Activated CD8-positive, alpha-beta T cell treated with anti-CD3 and anti-CD28 coated beads, Interleukin-2, amount 10 ng/mL, durations not matched to agents 7 days and 5 days (primary cell): Measurements from ENCODE around the gene NUP214. TPM values are rescaled to one million over a fixed set of nuclear protein-coding genes. Genes with fewer than 3 reads are reported as not detected.

Experiments used
- ATAC-seq: fragments of 150-1000 bp; cut with Tn5 transposase; one replicate; pipeline ENCODE4 v1.10.0; 2021; ENCODE audit warnings: moderate library complexity
- CTCF ChIA-PET: fragments of 350-600 bp; sonication (Branson Sonifier 250); formaldehyde crosslinking; loops from one replicate; lab custom pipeline; 2021; ENCODE audit warnings: antibody characterized with exemption; lab: Charles Lee
- POLR2A ChIA-PET: fragments of 350-600 bp; sonication (Branson Sonifier 250); formaldehyde crosslinking; loops from one replicate; lab custom pipeline; 2021; ENCODE audit warnings: antibody characterized with exemption; lab: Charles Lee
- DNase-seq: peaks from one replicate; pipeline ENCODE4 v3.0.0-alpha.2; 2020
- H3K27ac Mint-ChIP-seq: one replicate; pipeline ENCODE4 v1.8.0; 2021; ENCODE audit warnings: mild to moderate bottlenecking, mixed read lengths
- H3K27me3 Mint-ChIP-seq: one replicate; pipeline ENCODE4 v1.8.0; 2021; ENCODE audit warnings: low read depth, mixed read lengths
- H3K36me3 Mint-ChIP-seq: one replicate; pipeline ENCODE4 v1.8.0; 2021; ENCODE audit warnings: low read depth, mixed read lengths
- H3K4me1 Mint-ChIP-seq: one replicate; pipeline ENCODE4 v1.8.0; 2021; ENCODE audit warnings: low read depth, mixed read lengths
- H3K4me3 Mint-ChIP-seq: one replicate; pipeline ENCODE4 v1.8.0; 2021; ENCODE audit warnings: mild to moderate bottlenecking, mixed read lengths
- H3K9me3 Mint-ChIP-seq: one replicate; pipeline ENCODE4 v1.8.0; 2022; ENCODE audit warnings: mixed read lengths; ENCODE audit not compliant: insufficient read depth
- total RNA-seq, 2 experiments: library from RNA; stranded (reverse); gene quantifications; one replicate each; pipeline ENCODE4 v1.2.3, GENCODE V29; 2021

The NUP214 gene
- total RNA-seq, 2 experiments from 2014 or later: 61.3 to 63.5 TPM

GRCh38 chr9:131122158-131122557 is 3.2 kb upstream of the NUP214 start:
- Mint-ChIP-seq H3K9me3 (no peaks in the 10 kb centered on the region), H3K36me3 (peaks cover 2% of the 10 kb centered on the region), H3K4me3 (no peak overlapping the region), H3K4me1 (peaks cover 14% of the 10 kb centered on the region), H3K27me3 (peaks cover 7% of the 10 kb centered on the region), H3K27ac (no peak overlapping the region)
- ATAC-seq (no peak), DNase-seq (no peak)
- ChIA-PET CTCF (interaction anchor here (1.0 kb wide), 1 partner anchor 65 kb away, joined by 3 read pairs; no protein-coding TSS in a partner anchor), POLR2A (no interaction called here)

DNA sequence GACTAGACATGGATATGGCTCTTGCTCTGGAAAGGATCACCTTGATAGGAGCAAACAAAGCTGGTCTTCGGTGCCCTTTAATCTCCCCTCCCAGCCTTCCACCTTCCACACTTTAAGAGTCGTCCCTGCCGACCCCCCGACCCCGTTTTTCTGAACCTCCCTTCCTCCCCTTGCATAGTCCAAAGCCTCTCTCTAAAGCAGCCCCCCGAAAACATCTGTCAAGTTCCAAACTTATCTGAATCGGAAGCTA is 423 bp upstream of the NUP214 start:
- no peak for DNase-seq
- H3K4me1 Mint-ChIP-seq: peaks cover 27% of the 10 kb centered on the region
- POLR2A ChIA-PET: interaction anchor here (0.6 to 2.3 kb wide), 31 partner anchors 9 to 620 kb away, joined by 3 to 13 read pairs (median 4); no protein-coding TSS in a partner anchor
- H3K27me3 Mint-ChIP-seq: peaks cover 3% of the 10 kb centered on the region
- CTCF ChIA-PET: interaction anchor here (0.8 to 1.6 kb wide), 6 partner anchors 10 to 225 kb away, joined by 3 to 9 read pairs (median 4); no protein-coding TSS in a partner anchor
- H3K4me3 Mint-ChIP-seq: peak overlapping the region; percentile 96
- H3K27ac Mint-ChIP-seq: peak overlapping the region; percentile 97
- no peaks in the 10 kb centered on the region for H3K9me3 Mint-ChIP-seq
- ATAC-seq: no peak
- H3K36me3 Mint-ChIP-seq: peaks cover 24% of the 10 kb centered on the region

DNA sequence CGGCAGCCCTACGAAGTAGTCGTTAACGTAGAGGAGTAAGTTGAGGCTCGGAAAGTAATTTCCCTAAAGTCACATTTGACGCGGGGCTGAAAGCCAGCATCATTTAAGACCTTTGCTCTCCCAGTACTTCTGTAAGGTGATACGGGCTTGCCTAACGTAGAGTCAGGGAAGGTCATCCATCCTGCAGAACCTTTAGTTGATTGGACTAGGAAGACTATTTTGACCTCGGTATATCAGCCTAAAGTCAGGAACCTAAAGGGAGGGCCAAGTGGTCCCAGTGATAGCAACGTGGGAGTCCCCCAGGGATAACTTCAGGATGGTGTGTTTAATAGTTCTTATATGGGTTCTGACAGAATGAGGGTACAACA is 657 bp downstream of the NUP214 start:
- H3K9me3 Mint-ChIP-seq: no peaks in the 10 kb centered on the region
- DNase-seq (no peak), ATAC-seq (no peak)
- peak overlapping the region; percentile 96 for H3K4me3 Mint-ChIP-seq
- no peaks in the 10 kb centered on the region for H3K27me3 Mint-ChIP-seq
- peaks cover 29% of the 10 kb centered on the region for H3K4me1 Mint-ChIP-seq
- POLR2A ChIA-PET: interaction anchor here (0.7 to 2.3 kb wide), 11 partner anchors 9 to 374 kb away, joined by 3 to 13 read pairs (median 5); no protein-coding TSS in a partner anchor
- peak overlapping the region; percentile 97 for H3K27ac Mint-ChIP-seq
- CTCF ChIA-PET: interaction anchor here (0.7 kb wide), 1 partner anchor 451 kb away, joined by 3 read pairs; no protein-coding TSS in a partner anchor
- peaks cover 30% of the 10 kb centered on the region for H3K36me3 Mint-ChIP-seq

DNA sequence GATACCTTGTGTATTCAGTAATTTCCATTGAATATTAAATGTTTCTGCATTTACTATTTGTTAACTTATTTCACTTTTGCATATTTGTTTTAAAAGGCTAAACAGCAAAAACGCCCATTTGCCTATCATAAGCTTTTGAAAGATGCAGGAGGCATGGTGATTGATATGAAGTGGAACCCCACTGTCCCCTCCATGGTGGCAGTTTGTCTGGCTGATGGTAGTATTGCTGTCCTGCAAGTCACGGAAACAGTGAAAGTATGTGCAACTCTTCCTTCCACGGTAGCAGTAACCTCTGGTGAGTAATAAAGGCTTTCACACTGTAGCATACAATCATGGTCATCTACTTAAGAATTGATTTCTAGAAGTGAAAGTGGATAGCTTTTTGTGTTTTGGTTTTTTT is 3.8 kb downstream of the NUP214 start:
- H3K36me3 Mint-ChIP-seq: peaks cover 48% of the 10 kb centered on the region
- POLR2A ChIA-PET: no interaction called here
- ATAC-seq (no peak), DNase-seq (no peak)
- no peak overlapping the region for H3K4me3 Mint-ChIP-seq
- H3K4me1 Mint-ChIP-seq: peaks cover 29% of the 10 kb centered on the region
- H3K9me3 Mint-ChIP-seq: no peaks in the 10 kb centered on the region
- CTCF ChIA-PET: no interaction called here
- no peaks in the 10 kb centered on the region for H3K27me3 Mint-ChIP-seq
- no peak overlapping the region for H3K27ac Mint-ChIP-seq

GRCh38 chr9:131138676-131139075 is 13.3 kb downstream of the NUP214 start:
- CTCF ChIA-PET: no interaction called here
- Mint-ChIP-seq H3K9me3 (no peaks in the 10 kb centered on the region), H3K27me3 (no peaks in the 10 kb centered on the region), H3K4me3 (no peak overlapping the region), H3K4me1 (no peaks in the 10 kb centered on the region), H3K36me3 (peaks cover 47% of the 10 kb centered on the region), H3K27ac (no peak overlapping the region)
- POLR2A ChIA-PET: no interaction called here
- DNase-seq: no peak
- ATAC-seq: no peak

DNA sequence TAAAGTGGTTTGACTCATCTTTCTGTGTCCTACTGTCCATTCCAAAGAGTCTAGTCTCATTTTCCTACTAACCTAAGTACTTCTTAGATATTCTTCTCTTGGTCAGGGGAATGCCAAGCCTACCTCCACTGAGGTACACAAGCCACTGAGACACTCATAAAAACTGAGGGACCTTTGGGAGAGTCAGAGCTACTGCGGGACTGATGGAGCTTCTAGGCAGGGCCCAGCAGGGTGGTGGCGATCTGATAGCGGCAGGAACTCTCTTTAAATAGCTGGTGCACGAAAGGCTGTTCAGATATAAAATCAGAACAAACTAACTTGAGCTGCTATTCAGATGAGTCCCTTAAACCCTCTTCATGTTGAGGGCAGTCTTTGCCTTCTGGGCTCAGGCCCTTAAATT is 14.7 kb downstream of the NUP214 start:
- DNase-seq (no peak), ATAC-seq (no peak)
- Mint-ChIP-seq H3K27me3 (no peaks in the 10 kb centered on the region), H3K4me1 (no peaks in the 10 kb centered on the region), H3K9me3 (no peaks in the 10 kb centered on the region), H3K36me3 (peaks cover 49% of the 10 kb centered on the region), H3K27ac (no peak overlapping the region), H3K4me3 (no peak overlapping the region)
- ChIA-PET CTCF (interaction anchor here (1.2 kb wide), 1 partner anchor 197 kb away, joined by 3 read pairs; no protein-coding TSS in a partner anchor), POLR2A (no interaction called here)

GRCh38 chr9:131140550-131140949 is 15.2 kb downstream of the NUP214 start:
- Mint-ChIP-seq H3K9me3 (no peaks in the 10 kb centered on the region), H3K4me1 (no peaks in the 10 kb centered on the region), H3K36me3 (peaks cover 52% of the 10 kb centered on the region), H3K27me3 (no peaks in the 10 kb centered on the region), H3K4me3 (no peak overlapping the region), H3K27ac (no peak overlapping the region)
- DNase-seq (no peak), ATAC-seq (no peak)
- ChIA-PET POLR2A (no interaction called here), CTCF (interaction anchor here (1.2 kb wide), 1 partner anchor 196 kb away, joined by 3 read pairs; no protein-coding TSS in a partner anchor)

- CTCF ChIA-PET: interaction anchor here (1.5 kb wide), 1 partner anchor 195 kb away, joined by 6 read pairs; no protein-coding TSS in a partner anchor
- H3K36me3 Mint-ChIP-seq: peaks cover 56% of the 10 kb centered on the region
Measured at GRCh38 chr9:131142160-131142559, 16.8 kb downstream of the NUP214 start.

DNA sequence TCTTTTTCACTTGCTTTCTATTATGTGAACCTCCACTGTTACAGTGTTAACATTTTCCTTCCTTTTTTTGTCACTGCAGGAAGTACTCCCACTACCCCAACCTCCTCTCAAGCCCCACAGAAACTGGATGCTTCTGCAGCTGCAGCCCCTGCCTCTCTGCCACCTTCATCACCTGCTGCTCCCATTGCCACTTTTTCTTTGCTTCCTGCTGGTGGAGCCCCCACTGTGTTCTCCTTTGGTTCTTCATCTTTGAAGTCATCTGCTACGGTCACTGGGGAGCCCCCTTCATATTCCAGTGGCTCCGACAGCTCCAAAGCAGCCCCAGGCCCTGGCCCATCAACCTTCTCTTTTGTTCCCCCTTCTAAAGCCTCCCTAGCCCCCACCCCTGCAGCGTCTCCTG is 18.8 kb downstream of the NUP214 start:
- Mint-ChIP-seq H3K27me3 (no peaks in the 10 kb centered on the region), H3K9me3 (no peaks in the 10 kb centered on the region), H3K36me3 (peaks cover 62% of the 10 kb centered on the region), H3K4me1 (peaks cover 3% of the 10 kb centered on the region), H3K4me3 (no peak overlapping the region), H3K27ac (peak overlapping the region; percentile 19)
- ChIA-PET POLR2A (interaction anchor here (1.4 kb wide), 1 partner anchor 19 kb away, joined by 7 read pairs; the partner anchor contains the start of gene NUP214), CTCF (no interaction called here)
- ATAC-seq (no peak), DNase-seq (no peak)

More at GRCh38 chr9:131142160-131142559, 16.8 kb downstream of the NUP214 start:
- Mint-ChIP-seq H3K4me3 (no peak overlapping the region), H3K27me3 (no peaks in the 10 kb centered on the region), H3K4me1 (no peaks in the 10 kb centered on the region), H3K9me3 (no peaks in the 10 kb centered on the region), H3K27ac (no peak overlapping the region)
- POLR2A ChIA-PET: no interaction called here
- DNase-seq (no peak), ATAC-seq (no peak)

GRCh38 chr9:131145245-131145644 is 19.9 kb downstream of the NUP214 start:
- Mint-ChIP-seq H3K27me3 (no peaks in the 10 kb centered on the region), H3K27ac (no peak overlapping the region), H3K9me3 (no peaks in the 10 kb centered on the region), H3K4me3 (no peak overlapping the region), H3K36me3 (peaks cover 63% of the 10 kb centered on the region), H3K4me1 (peaks cover 9% of the 10 kb centered on the region)
- ChIA-PET CTCF (interaction anchor here (0.7 to 1.1 kb wide), 4 partner anchors 31 to 204 kb away, joined by 3 to 5 read pairs (median 3); no protein-coding TSS in a partner anchor), POLR2A (interaction anchor here (1.4 kb wide), 1 partner anchor 20 kb away, joined by 7 read pairs; the partner anchor contains the start of gene NUP214)
- DNase-seq (no peak), ATAC-seq (no peak)

DNA sequence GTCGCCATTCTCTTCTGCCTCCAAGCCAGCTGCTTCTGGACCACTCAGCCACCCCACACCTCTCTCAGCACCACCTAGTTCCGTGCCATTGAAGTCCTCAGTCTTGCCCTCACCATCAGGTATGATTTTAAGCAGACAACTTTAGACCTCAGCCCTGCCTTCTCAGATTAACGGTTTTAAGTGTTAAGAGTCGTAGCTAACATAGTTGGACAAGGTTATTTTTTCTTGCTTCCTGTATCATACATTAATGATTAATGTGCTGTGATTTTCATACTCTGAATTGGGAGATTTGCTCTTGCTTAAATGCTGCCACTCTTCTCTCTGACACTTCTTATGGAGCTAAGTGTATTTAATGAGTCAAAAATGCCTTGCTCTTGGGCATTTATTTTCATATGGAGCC is 20.8 kb downstream of the NUP214 start:
- DNase-seq (no peak), ATAC-seq (no peak)
- H3K27ac Mint-ChIP-seq: no peak overlapping the region
- no peak overlapping the region for H3K4me3 Mint-ChIP-seq
- CTCF ChIA-PET: interaction anchor here (1.1 kb wide), 2 partner anchors 129 to 204 kb away, joined by 3 read pairs; no protein-coding TSS in a partner anchor
- H3K27me3 Mint-ChIP-seq: no peaks in the 10 kb centered on the region
- H3K4me1 Mint-ChIP-seq: peaks cover 9% of the 10 kb centered on the region
- peaks cover 62% of the 10 kb centered on the region for H3K36me3 Mint-ChIP-seq
- POLR2A ChIA-PET: no interaction called here
- H3K9me3 Mint-ChIP-seq: no peaks in the 10 kb centered on the region

DNA sequence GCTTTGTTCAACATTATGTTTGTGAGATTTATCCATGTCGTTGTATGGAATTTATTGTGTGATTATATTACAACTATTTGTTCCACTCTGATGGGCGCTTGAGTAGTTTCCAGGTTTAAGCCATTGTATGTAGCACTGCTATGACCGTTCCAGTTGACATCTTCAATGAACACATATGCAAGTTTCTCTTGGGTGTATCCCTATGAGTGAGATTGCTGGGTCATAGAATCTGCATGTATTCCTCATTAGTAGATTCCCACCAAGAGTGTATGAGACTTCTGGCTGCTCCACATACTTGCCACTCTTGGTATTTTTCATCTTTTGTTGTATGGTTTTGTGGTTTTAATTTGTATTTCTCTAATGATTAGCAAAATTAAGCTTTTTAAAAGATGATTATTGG is 22.9 kb downstream of the NUP214 start:
- ChIA-PET CTCF (interaction anchor here (1.1 to 2.6 kb wide), 2 partner anchors 30 to 201 kb away, joined by 3 to 7 read pairs; no protein-coding TSS in a partner anchor), POLR2A (no interaction called here)
- no peaks in the 10 kb centered on the region for H3K9me3 Mint-ChIP-seq
- H3K36me3 Mint-ChIP-seq: peaks cover 72% of the 10 kb centered on the region
- peaks cover 9% of the 10 kb centered on the region for H3K4me1 Mint-ChIP-seq
- H3K4me3 Mint-ChIP-seq: no peak overlapping the region
- ATAC-seq (no peak), DNase-seq (no peak)
- H3K27me3 Mint-ChIP-seq: no peaks in the 10 kb centered on the region
- H3K27ac Mint-ChIP-seq: no peak overlapping the region
